ENCODE results near the gene CPNE5. TPM values are rescaled to one million over a fixed set of nuclear protein-coding genes. Genes with fewer than 3 reads are reported as not detected.

Gene CPNE5
- total RNA-seq, 4 donors from 2014 or later, result 3.0 to 8.3 (median 3.3) TPM; not detected in 1

DNA sequence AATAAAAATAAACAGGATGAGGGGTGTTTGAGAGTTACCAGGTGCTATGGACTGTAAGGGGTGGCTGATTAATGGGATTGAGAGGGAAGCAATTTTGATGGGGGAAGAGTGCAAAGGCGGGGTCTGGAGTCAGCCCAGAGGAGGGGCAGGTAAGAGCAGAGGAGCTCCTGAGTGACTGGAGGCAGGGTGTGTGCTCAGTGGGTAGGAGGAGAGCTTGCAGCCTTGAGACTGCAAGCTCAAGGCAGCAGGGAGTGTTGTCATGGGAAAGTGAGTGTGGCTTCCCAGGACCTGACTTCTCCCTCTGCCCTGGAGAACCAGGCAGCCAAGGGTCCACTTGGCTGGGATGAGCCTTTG is 87.4 kb downstream of the CPNE5 start:
- Histone ChIP-seq H3K27ac (peak overlapping the region; percentile 63 to 79 (median 73)), H3K36me3 (no peaks in the 10 kb centered on the region), H3K27me3 (no peaks in the 10 kb centered on the region), H3K9me3 (no peaks in the 10 kb centered on the region), H3K4me1 (peaks cover 22 to 60% (median 36%) of the 10 kb centered on the region in 4 donors), H3K4me3 (no peak overlapping the region)
- in situ Hi-C loops (cut with MboI; ENCODE audit: low pct_ligation_motif_present in 1 of 4, low pct_unique_long_range_greater_than_20kb in 1 of 4, low sequenced_read_pairs in 3 of 4) (loop anchor here (10.0 to 25.0 kb wide), 5 partner anchors 127 to 460 kb away; partner anchors contain the start of gene FGD2 (in 1 of the 4)), intact Hi-C loops (cut with DNase I; ENCODE audit: low total_unique reads) (loop anchor here (10.0 kb wide), 1 partner anchor 67 kb away; no protein-coding TSS in a partner anchor)
- no peak for DNase-seq
- TF ChIP-seq POLR2AphosphoS5 (IDR thresholded peaks at IDR 0.05), result no peak
- TF ChIP-seq, protein P1, sequence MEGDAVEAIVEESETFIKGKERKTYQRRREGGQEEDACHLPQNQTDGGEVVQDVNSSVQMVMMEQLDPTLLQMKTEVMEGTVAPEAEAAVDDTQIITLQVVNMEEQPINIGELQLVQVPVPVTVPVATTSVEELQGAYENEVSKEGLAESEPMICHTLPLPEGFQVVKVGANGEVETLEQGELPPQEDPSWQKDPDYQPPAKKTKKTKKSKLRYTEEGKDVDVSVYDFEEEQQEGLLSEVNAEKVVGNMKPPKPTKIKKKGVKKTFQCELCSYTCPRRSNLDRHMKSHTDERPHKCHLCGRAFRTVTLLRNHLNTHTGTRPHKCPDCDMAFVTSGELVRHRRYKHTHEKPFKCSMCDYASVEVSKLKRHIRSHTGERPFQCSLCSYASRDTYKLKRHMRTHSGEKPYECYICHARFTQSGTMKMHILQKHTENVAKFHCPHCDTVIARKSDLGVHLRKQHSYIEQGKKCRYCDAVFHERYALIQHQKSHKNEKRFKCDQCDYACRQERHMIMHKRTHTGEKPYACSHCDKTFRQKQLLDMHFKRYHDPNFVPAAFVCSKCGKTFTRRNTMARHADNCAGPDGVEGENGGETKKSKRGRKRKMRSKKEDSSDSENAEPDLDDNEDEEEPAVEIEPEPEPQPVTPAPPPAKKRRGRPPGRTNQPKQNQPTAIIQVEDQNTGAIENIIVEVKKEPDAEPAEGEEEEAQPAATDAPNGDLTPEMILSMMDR (IDR thresholded peaks at IDR 0.05), result no peak
- no peak for TF ChIP-seq POLR2A (IDR thresholded peaks at IDR 0.05)
- TF ChIP-seq EP300 (IDR thresholded peaks at IDR 0.05; ENCODE audit: low read depth), result no peak
- WGBS, 2 donors (ENCODE audit: low coverage in 1 of 2), result 21 to 75% methylated on average over 1 of the region's 1 CpG

- TF ChIP-seq, protein P1 (IDR thresholded peaks at IDR 0.05), result no peak
- TF ChIP-seq POLR2A (IDR thresholded peaks at IDR 0.05), result no peak
- TF ChIP-seq EP300 (IDR thresholded peaks at IDR 0.05; ENCODE audit: low read depth), result no peak
- no peak for TF ChIP-seq POLR2AphosphoS5 (IDR thresholded peaks at IDR 0.05)
- no peak for DNase-seq
- WGBS, 2 donors (ENCODE audit: low coverage in 1 of 2), result 67 to 83% methylated on average over 1 to 3 of the region's 3 CpGs
- Histone ChIP-seq H3K9me3 (no peaks in the 10 kb centered on the region), H3K4me1 (peaks cover 22 to 53% (median 33%) of the 10 kb centered on the region in 4 donors), H3K27ac (peak overlapping the region in 1 of 4 donors; percentile 73), H3K4me3 (no peak overlapping the region), H3K36me3 (no peaks in the 10 kb centered on the region), H3K27me3 (no peaks in the 10 kb centered on the region)
- in situ Hi-C loops (cut with MboI; ENCODE audit: low pct_ligation_motif_present in 1 of 4, low pct_unique_long_range_greater_than_20kb in 1 of 4, low sequenced_read_pairs in 3 of 4), result loop anchor here (10.0 to 25.0 kb wide), 5 partner anchors 126 to 461 kb away; partner anchors contain the start of gene FGD2 (in 1 of the 4)
- intact Hi-C loops (cut with DNase I; ENCODE audit: low total_unique reads), result loop anchor here (10.0 kb wide), 1 partner anchor 66 kb away; no protein-coding TSS in a partner anchor
Measured at GRCh38 chr6:36751091-36751490, 88.2 kb downstream of the CPNE5 start.

- in situ Hi-C loops (cut with MboI; ENCODE audit: low pct_ligation_motif_present in 1 of 4, low pct_unique_long_range_greater_than_20kb in 1 of 4, low sequenced_read_pairs in 3 of 4), result loop anchor here (10.0 to 25.0 kb wide), 5 partner anchors 125 to 462 kb away; partner anchors contain the start of gene FGD2 (in 1 of the 4)
- TF ChIP-seq, protein P1 (IDR thresholded peaks at IDR 0.05), result no peak
- no peak for TF ChIP-seq POLR2AphosphoS5 (IDR thresholded peaks at IDR 0.05)
- TF ChIP-seq POLR2A (IDR thresholded peaks at IDR 0.05), result no peak
- TF ChIP-seq EP300 (IDR thresholded peaks at IDR 0.05; ENCODE audit: low read depth), result no peak
- no peak overlapping the region for H3K4me3 ChIP-seq
- intact Hi-C loops (cut with DNase I; ENCODE audit: low total_unique reads), result loop anchor here (10.0 kb wide), 1 partner anchor 65 kb away; no protein-coding TSS in a partner anchor
- no peak for DNase-seq
- H3K27ac ChIP-seq, result no peak overlapping the region
- H3K36me3 ChIP-seq, result no peaks in the 10 kb centered on the region
- peaks cover 16 to 41% (median 26%) of the 10 kb centered on the region in 4 donors for H3K4me1 ChIP-seq
- whole genome bisulfite sequencing, 2 donors (ENCODE audit: low coverage in 1 of 2), result 79 to 92% methylated on average over 5 of the region's 5 CpGs
- no peaks in the 10 kb centered on the region for H3K9me3 ChIP-seq
- no peaks in the 10 kb centered on the region for H3K27me3 ChIP-seq
Measured at GRCh38 chr6:36749829-36750489, 89.3 kb downstream of the CPNE5 start.

- Histone ChIP-seq H3K27me3 (no peaks in the 10 kb centered on the region), H3K27ac (no peak overlapping the region), H3K4me1 (peaks cover 17 to 39% (median 23%) of the 10 kb centered on the region in 4 donors), H3K36me3 (no peaks in the 10 kb centered on the region), H3K4me3 (no peak overlapping the region), H3K9me3 (no peaks in the 10 kb centered on the region)
- TF ChIP-seq POLR2A (IDR thresholded peaks at IDR 0.05), result no peak
- TF ChIP-seq, protein P1 (IDR thresholded peaks at IDR 0.05), result no peak
- TF ChIP-seq EP300 (IDR thresholded peaks at IDR 0.05; ENCODE audit: low read depth), result no peak
- TF ChIP-seq POLR2AphosphoS5 (IDR thresholded peaks at IDR 0.05), result no peak
- intact Hi-C loops (cut with DNase I; ENCODE audit: low total_unique reads) (no loop called here), in situ Hi-C loops (cut with MboI; ENCODE audit: low pct_ligation_motif_present in 1 of 4, low pct_unique_long_range_greater_than_20kb in 1 of 4, low sequenced_read_pairs in 3 of 4) (no loop called here)
- no peak for DNase-seq
- 88% methylated on average over 14 of the region's 14 CpGs; no CpG with 5 or more reads in 1 of the 2 donors for WGBS, 2 donors (ENCODE audit: low coverage in 1 of 2)
Measured at GRCh38 chr6:36746251-36746650, 93.0 kb downstream of the CPNE5 start.

Measured in transverse colon (tissue), 4 donors.